ENCODE results near the gene TUT7.
"Not testable (repeated sequence)": the region's sequence is repeated elsewhere in the genome, so short reads cannot be mapped to it uniquely, and the experiment has no call there.

TUT7 gene

GRCh38 chr9:86350006-86350760, 4.0 kb downstream of the TUT7 start:
- peak in 1 of 2 donors; percentile 10 for DNase-seq

- DNase-seq: no peak
Observed at GRCh38 chr9:86349271-86349670, 4.9 kb downstream of the TUT7 start.

- DNase-seq: no peak
Observed at GRCh38 chr9:86347991-86348390, 6.2 kb downstream of the TUT7 start.

GRCh38 chr9:86344818-86345217, 9.4 kb downstream of the TUT7 start:
- DNase-seq: no peak

GRCh38 chr9:86342269-86342668, 11.9 kb downstream of the TUT7 start:
- DNase-seq: no peak

- DNase-seq: no peak
Observed at GRCh38 chr9:86341007-86341491, 13.2 kb downstream of the TUT7 start.

- DNase-seq: no peak
Observed at GRCh38 chr9:86340356-86341006, 13.7 kb downstream of the TUT7 start.

- DNase-seq: peak in 1 of 2 donors; percentile 39
Observed at GRCh38 chr9:86337469-86338108, 16.6 kb downstream of the TUT7 start.

- DNase-seq: no peak
Observed at GRCh38 chr9:86336058-86336457, 18.2 kb downstream of the TUT7 start.

- DNase-seq: no peak
Observed at GRCh38 chr9:86333651-86334050, 20.6 kb downstream of the TUT7 start.

- no peak for DNase-seq
Observed at GRCh38 chr9:86330186-86330585, 24.0 kb downstream of the TUT7 start.

GRCh38 chr9:86329649-86330048, 24.6 kb downstream of the TUT7 start:
- no peak for DNase-seq

- no peak for DNase-seq
Observed at GRCh38 chr9:86328156-86328555, 26.1 kb downstream of the TUT7 start.

GRCh38 chr9:86326536-86326935, 27.7 kb downstream of the TUT7 start:
- DNase-seq: no peak

- DNase-seq: no peak
Observed at GRCh38 chr9:86324901-86325300, 29.3 kb downstream of the TUT7 start.

- no peak for DNase-seq
Observed at GRCh38 chr9:86324308-86324707, 29.9 kb downstream of the TUT7 start.

GRCh38 chr9:86322973-86323644, 31.1 kb downstream of the TUT7 start:
- no peak for DNase-seq

GRCh38 chr9:86321373-86321772, 32.8 kb downstream of the TUT7 start:
- no peak for DNase-seq

- DNase-seq: no peak
Observed at GRCh38 chr9:86318187-86318586, 36.0 kb downstream of the TUT7 start.

GRCh38 chr9:86315078-86315477, 39.1 kb downstream of the TUT7 start:
- DNase-seq: no peak

- DNase-seq: not testable (repeated sequence)
Observed at GRCh38 chr9:86312959-86313358, 41.3 kb downstream of the TUT7 start.

- DNase-seq: no peak
Observed at GRCh38 chr9:86308687-86309086, 45.5 kb downstream of the TUT7 start.

GRCh38 chr9:86304236-86304730, 49.9 kb downstream of the TUT7 start:
- DNase-seq: no peak

Data from CD4-positive, alpha-beta T cell treated with Interleukin-1 beta for 1 hour (primary cell).